SIG-M5 (cell line): Measurements from ENCODE around the gene TERT.
"Not testable (repeated sequence)": the region's sequence is repeated elsewhere in the genome, so short reads cannot be mapped to it uniquely, and the experiment has no call there.

Source experiments
- DNase-seq: peaks from one replicate; lab custom pipeline; 2025; lab: John Stamatoyannopoulos, UW

The TERT gene

DNA sequence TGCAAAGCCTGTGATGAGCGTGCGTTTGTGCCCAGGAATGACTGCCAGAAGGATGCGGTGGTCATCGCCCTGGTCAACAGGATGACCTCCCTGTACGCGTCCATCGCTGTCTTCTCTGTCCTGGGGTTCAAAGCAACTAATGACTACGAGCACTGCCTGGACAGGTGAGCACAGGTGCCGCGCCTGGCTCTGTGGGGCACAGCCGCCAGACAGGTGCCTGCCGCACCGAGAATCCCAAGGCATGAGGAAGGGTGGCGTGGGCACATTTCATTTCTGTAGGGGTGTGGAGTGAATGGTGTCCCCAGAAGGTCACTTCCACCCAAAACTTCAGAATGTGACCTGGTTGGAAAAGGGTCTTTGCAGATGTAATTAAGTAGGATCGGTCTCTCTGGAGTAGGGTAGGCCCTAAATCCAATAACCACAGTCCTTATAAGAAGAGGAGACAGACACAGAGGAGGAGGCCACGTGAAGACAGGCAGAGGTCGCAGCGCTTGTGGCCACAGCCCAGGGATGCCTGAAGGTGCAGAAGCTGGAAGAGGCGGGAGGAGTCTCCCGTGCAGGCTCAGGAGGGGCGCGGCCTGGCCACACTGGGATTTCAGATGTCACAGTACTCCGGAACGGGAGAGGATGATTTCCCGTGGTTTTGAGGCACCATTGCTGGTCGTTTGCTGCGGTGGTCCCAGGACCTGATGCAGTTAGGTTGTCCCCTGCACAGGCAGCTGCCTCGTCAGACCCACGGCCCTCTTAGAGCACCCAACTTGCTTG, 54.2 kb downstream of the TERT start:
- no peak for DNase-seq

DNA sequence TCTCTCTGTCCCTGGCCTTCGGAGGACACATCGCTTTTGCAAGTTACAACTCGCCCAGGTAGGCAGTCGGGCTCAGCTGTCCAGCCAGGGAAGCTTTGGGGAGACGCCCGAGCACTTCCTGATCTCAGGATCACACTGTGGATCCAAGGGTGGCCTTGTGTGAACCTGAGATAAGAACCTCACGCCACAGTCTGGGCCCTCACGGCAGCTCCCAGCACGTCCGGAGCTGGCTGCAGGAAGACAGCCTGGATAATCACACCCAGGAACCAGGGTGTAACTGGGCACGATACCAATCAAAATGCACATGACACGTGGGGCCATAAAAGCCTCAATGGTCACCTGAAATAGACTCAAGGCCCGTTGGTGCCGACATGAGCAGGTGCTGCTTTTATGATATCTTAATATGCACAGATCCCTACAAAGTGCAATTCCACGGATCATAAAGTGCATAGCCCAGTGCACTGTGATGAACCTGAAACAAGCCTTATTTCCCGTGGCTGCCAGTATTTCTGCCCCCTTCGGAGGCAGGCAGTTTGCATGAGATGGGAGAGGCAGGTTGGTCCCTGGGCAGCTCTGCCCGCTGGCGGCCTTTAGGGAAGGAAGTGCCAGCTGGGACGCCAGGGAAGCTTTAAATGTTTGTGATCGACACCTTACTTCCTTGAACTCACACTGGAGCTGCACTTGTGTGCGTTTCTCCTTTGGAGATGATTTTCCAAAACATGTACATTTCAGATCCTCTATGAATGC, 55.2 kb downstream of the TERT start:
- no peak for DNase-seq

- DNase-seq: no peak
Measured at GRCh38 chr5:1235838-1236237, 59.0 kb downstream of the TERT start.

- DNase-seq: no peak
Measured at GRCh38 chr5:1235379-1235778, 59.5 kb downstream of the TERT start.

DNA sequence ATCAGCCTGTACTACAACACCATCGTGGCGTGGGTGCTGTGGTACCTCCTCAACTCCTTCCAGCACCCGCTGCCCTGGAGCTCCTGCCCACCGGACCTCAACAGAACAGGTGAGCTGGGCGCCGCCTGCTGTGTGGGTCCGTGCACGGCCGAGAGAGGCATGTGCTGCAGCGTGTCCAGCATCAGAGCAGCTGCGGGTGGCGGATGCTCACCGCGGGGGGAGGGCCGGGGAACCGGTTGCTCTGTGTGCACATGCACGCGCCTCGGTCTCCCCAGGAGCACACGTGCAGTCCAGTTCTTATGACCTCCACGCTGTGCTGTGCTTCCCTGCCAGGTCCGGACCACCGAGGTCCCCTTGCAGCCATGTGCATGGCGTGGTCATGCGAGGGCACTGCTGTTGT, 62.1 kb downstream of the TERT start:
- no peak for DNase-seq

DNA sequence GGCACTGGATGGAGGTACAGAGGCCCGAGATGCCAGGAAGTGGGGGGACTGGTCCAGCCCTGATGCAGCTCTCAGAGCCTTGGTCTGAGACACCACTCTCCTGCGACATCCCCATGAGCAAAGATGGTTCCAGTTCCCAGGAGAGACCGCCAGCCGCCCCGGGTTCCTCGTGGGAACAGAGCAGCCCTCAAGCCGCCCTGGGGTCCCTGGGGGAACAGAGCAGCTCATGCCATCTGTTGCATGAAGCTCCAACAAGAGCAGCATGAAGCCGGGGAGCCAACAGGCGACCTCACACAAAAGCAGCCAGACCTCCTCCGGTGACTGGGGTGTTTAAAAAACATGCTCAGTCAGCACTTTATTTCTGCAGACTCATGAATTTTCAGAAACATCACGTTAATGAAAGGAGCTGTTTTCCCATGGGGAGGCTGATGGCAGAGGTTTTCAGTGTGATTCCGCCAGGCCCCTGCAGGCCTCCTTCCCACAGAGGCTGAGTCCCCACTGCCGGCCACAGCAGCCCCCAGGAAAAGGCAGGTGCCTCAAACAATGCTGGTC, 63.4 kb downstream of the TERT start:
- no peak for DNase-seq

DNA sequence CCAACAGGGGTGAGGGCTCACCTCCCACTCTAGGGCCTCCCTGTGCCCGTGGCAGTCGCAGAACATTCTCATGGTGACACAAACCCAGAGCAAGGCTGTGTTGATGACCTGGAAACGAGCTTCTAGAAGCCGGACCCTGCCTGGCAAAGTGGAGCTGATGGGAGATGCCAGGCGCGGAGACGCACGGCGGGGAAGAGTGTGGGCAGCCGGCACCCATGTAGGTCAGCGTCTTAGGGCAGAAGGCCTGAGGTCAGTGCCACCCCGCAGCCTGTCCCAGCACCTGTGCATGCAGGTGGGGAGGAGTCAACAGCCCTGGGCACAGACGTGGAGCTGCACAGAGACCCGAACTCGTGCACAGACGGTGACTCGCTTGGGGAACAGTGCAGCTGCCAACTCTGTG, 64.3 kb downstream of the TERT start:
- DNase-seq: no peak

DNA sequence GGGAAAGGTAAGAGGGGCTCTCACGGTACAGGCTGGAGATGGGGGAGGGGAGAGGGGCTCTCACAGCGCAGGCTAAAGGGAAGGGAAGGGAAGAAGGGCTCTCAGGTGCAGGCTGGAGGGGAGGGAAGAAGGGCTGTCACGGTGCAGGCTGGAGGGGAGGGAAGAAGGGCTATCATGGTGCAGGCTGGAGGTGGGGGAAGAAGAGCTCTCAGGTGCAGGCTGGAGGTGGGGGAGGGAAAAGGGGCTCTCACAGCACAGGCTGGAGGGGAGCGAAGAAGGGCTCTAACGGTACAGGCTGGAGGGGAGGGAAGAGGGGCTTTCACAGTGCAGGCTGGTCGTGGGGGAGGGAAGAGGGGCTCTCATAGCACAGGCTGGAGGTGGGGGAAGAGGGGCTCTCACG, 65.0 kb downstream of the TERT start:
- DNase-seq: no peak

GRCh38 chr5:1229023-1229422, 65.8 kb downstream of the TERT start:
- not testable (repeated sequence) for DNase-seq

DNA sequence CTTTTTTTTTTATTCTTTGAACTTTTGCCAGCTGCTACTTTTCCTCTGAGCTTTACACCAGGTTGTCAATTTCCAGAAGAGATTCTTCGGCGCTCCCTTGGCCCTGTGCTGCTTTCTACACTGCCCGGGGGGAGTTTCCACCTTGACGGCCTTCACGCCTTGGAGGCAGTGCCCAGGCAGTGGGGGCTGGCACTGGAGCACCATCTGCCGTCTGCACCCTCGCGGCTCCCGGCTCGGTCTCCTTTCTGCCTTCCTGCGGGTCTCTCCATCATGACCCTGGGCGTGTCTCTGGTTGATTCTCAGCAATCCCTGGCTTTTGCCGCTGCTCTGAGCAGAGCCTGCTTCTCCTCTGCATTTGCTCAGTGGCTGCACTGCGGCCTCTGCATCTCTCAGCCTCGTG, 66.7 kb downstream of the TERT start:
- DNase-seq: no peak

- no peak for DNase-seq
Measured at GRCh38 chr5:1227667-1228066, 67.2 kb downstream of the TERT start.

GRCh38 chr5:1226839-1227581, 67.9 kb downstream of the TERT start:
- no peak for DNase-seq

- no peak for DNase-seq
Measured at GRCh38 chr5:1226231-1226630, 68.6 kb downstream of the TERT start.

DNA sequence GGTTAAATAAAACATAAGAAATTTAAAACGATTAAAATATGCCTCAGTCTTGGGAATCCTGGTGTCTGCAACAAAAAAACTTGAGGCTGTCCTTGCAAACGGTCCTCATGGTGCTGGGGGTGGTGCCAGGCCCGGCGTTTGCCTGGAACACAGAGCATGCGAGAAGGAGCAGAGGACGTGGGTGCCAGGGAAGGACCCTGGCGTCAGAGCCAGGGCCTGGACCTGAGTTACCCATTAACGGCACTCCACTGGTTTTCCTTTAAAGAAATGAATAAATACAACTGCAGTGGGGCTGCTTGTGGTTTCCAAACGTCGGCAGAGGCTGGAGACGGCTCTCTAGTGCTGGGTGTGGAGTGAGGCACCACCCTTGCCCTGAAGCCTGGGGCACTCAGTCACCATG, 69.8 kb downstream of the TERT start, which contains the start of gene SLC6A18:
Gene SLC6A18, plus strand, starts transcription at position 301 of the 400 bp plus-strand sequence. Its CDS starts 97 bp downstream, at position 398.
- DNase-seq: no peak

GRCh38 chr5:1224631-1225030, 70.2 kb downstream of the TERT start:
- no peak for DNase-seq

GRCh38 chr5:1223278-1223670, 71.6 kb downstream of the TERT start:
- no peak for DNase-seq

GRCh38 chr5:1222621-1223277, 72.1 kb downstream of the TERT start:
- no peak for DNase-seq

DNA sequence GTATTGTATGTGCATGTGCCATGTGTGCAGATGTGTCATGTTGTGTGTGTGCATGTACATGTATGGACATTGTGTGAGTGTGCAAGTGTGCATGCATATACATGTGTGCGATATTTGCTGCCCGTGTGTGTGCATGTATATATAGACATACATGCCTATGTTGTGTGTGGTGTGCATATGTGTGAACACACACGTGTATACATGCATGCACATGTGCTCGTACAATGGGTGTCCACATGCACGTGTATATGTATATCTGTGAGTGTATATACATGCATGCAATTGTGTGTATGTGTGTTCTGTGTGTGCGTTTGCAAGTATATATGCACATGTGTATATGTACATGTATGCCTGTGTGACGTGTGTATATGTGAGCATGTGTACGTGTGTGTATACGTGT, 72.7 kb downstream of the TERT start:
- DNase-seq: no peak

DNA sequence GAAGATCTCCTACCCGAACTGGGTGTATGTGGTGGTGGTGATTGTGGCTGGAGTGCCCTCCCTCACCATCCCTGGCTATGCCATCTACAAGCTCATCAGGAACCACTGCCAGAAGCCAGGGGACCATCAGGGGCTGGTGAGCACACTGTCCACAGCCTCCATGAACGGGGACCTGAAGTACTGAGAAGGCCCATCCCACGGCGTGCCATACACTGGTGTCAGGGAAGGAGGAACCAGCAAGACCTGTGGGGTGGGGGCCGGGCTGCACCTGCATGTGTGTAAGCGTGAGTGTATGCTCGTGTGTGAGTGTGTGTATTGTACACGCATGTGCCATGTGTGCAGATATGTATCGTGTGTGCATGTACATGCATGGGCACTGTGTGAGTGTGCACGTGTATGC, 73.1 kb downstream of the TERT start:
- DNase-seq: no peak

DNA sequence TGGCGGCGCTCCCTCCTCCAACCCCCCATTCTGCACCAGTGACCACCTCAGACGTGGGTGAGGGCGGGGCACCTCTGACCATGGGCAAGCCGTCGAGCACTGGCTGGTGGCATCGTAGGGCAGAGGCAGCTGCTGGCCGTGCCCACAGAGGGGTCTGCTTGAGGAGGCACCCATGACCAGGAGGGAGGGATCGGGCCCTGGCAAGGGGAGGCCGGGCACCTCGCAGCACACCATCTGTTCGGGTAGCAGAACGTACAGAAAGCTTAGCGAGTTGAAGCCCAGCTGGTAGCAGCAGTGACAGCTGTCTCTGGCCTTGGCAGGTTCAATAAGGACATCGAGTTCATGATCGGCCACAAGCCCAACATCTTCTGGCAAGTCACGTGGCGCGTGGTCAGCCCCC, 74.0 kb downstream of the TERT start:
- no peak for DNase-seq

- no peak for DNase-seq
Measured at GRCh38 chr5:1220351-1220750, 74.5 kb downstream of the TERT start.

- DNase-seq: no peak
Measured at GRCh38 chr5:1219768-1220100, 75.1 kb downstream of the TERT start.
